IPS-15b (cell line): ENCODE measurements around the gene FHDC1.

Experiments
- H3K27me3 ChIP-seq: one replicate; pipeline ENCODE4 v1.6.1; 2013; ENCODE audit warnings: low read length; ENCODE audit not compliant: control insufficient read depth, insufficient read depth
- H3K36me3 ChIP-seq: one replicate; pipeline ENCODE4 v1.6.1; 2013; ENCODE audit warnings: low read length; ENCODE audit not compliant: control insufficient read depth, insufficient read depth
- H3K4me1 ChIP-seq: one replicate; pipeline ENCODE4 v1.6.1; 2013; ENCODE audit warnings: mild to moderate bottlenecking, low read length; ENCODE audit not compliant: control insufficient read depth, insufficient read depth
- H3K4me3 ChIP-seq: one replicate; pipeline ENCODE4 v1.5.1; 2013; ENCODE audit warnings: low read depth, low read length
- H3K9ac ChIP-seq: one replicate; pipeline ENCODE4 v1.6.1; 2013; ENCODE audit warnings: low read depth, mild to moderate bottlenecking, low read length
- H3K9me3 ChIP-seq: one replicate; pipeline ENCODE4 v1.6.1; 2013; ENCODE audit warnings: mild to moderate bottlenecking, low read length; ENCODE audit not compliant: control insufficient read depth, insufficient read depth

The FHDC1 gene

GRCh38 chr4:152961773-152962115, 25.6 kb downstream of the FHDC1 start:
- no peaks in the 10 kb centered on the region for H3K4me1 ChIP-seq

DNA sequence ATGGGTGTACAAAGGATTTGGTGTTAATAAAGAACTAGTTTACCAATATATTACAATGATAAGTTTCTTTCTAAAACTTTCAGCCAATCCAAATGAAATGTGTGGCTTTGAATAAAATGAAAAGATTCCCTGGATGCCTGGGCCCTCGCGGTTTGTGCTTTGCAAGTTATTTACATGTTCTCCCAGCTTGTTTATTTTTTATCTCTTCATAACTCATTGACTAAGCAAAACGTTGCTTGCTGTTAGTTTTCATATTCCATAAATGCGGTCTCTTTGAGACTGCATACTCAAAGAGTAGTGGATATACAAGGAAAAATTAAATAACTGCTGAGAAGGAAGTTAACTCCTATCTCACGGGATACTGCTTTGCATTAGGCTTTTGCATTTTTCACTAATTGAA, 26.0 kb downstream of the FHDC1 start:
- H3K36me3 ChIP-seq, result peaks cover 21% of the 10 kb centered on the region

More at GRCh38 chr4:152961773-152962115, 25.6 kb downstream of the FHDC1 start:
- H3K36me3 ChIP-seq, result peaks cover 21% of the 10 kb centered on the region
- H3K9me3 ChIP-seq, result no peaks in the 10 kb centered on the region
- H3K4me3 ChIP-seq, result no peak overlapping the region
- H3K27me3 ChIP-seq, result no peaks in the 10 kb centered on the region
- H3K9ac ChIP-seq, result no peak overlapping the region

DNA sequence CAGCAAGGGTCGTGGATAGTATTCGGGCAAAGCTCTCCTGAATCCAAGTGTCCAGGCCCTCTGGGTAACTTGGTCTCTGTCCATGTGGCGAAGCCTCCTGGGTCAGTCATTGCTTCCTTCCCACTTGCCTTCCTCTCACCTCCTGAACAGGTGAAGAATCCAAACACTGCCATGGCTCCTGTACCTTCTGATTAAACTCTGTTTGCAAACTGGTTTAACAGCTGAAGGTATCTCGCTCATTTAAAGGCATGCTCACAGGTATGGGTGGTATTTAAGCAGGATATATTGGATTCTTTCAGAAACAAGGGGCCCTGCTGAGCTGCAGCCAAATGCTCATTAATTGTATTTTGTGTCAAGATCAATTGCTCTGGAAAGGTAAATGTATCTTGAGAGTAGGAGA, 28.2 kb downstream of the FHDC1 start:
- Histone ChIP-seq H3K27me3 (no peaks in the 10 kb centered on the region), H3K36me3 (peaks cover 24% of the 10 kb centered on the region), H3K9ac (no peak overlapping the region), H3K9me3 (no peaks in the 10 kb centered on the region), H3K4me3 (no peak overlapping the region), H3K4me1 (no peaks in the 10 kb centered on the region)

More for the DNA sequence above, 26.0 kb downstream of the FHDC1 start:
- no peak overlapping the region for H3K4me3 ChIP-seq
- no peak overlapping the region for H3K9ac ChIP-seq
- no peaks in the 10 kb centered on the region for H3K9me3 ChIP-seq
- no peaks in the 10 kb centered on the region for H3K4me1 ChIP-seq
- no peaks in the 10 kb centered on the region for H3K27me3 ChIP-seq

DNA sequence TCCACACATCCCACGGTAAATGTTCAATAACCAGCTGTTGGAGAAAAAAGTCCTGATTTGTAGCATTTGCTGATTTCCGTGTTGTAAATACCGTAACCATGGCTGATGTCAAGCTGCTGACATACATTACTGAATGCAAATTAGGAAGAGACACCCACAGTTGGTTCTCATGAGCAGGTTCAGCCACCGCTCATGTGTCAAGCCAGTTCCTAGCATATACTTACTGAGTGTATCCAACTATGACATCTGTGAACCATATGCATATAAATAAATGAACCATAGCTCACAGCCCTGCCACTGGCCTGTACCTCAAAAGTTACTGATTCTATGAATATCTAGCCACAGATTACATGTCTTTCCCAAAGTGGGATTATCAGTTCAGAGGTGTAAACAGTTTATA, 29.5 kb downstream of the FHDC1 start:
- H3K36me3 ChIP-seq, result peaks cover 31% of the 10 kb centered on the region

GRCh38 chr4:152967907-152968306, 31.8 kb downstream of the FHDC1 start:
- Histone ChIP-seq H3K36me3 (peaks cover 45% of the 10 kb centered on the region), H3K4me1 (no peaks in the 10 kb centered on the region), H3K4me3 (no peak overlapping the region), H3K27me3 (no peaks in the 10 kb centered on the region), H3K9ac (no peak overlapping the region), H3K9me3 (no peaks in the 10 kb centered on the region)

More for the DNA sequence above, 29.5 kb downstream of the FHDC1 start:
- H3K4me3 ChIP-seq, result no peak overlapping the region
- H3K27me3 ChIP-seq, result no peaks in the 10 kb centered on the region
- no peaks in the 10 kb centered on the region for H3K9me3 ChIP-seq
- no peak overlapping the region for H3K9ac ChIP-seq
- H3K4me1 ChIP-seq, result no peaks in the 10 kb centered on the region

- Histone ChIP-seq H3K4me1 (no peaks in the 10 kb centered on the region), H3K4me3 (no peak overlapping the region), H3K27me3 (no peaks in the 10 kb centered on the region), H3K9ac (no peak overlapping the region), H3K36me3 (peaks cover 43% of the 10 kb centered on the region), H3K9me3 (no peaks in the 10 kb centered on the region)
Measured at GRCh38 chr4:152968806-152969394, 32.8 kb downstream of the FHDC1 start.

- H3K36me3 ChIP-seq, result peaks cover 48% of the 10 kb centered on the region
- H3K4me1 ChIP-seq, result no peaks in the 10 kb centered on the region
- H3K9me3 ChIP-seq, result no peaks in the 10 kb centered on the region
- H3K9ac ChIP-seq, result no peak overlapping the region
- H3K27me3 ChIP-seq, result no peaks in the 10 kb centered on the region
- H3K4me3 ChIP-seq, result no peak overlapping the region
Measured at GRCh38 chr4:152970102-152970820, 34.1 kb downstream of the FHDC1 start.

- Histone ChIP-seq H3K9me3 (no peaks in the 10 kb centered on the region), H3K9ac (no peak overlapping the region), H3K4me1 (no peaks in the 10 kb centered on the region), H3K27me3 (no peaks in the 10 kb centered on the region), H3K4me3 (no peak overlapping the region), H3K36me3 (peaks cover 43% of the 10 kb centered on the region)
Measured at GRCh38 chr4:152971053-152971452, 34.9 kb downstream of the FHDC1 start.

DNA sequence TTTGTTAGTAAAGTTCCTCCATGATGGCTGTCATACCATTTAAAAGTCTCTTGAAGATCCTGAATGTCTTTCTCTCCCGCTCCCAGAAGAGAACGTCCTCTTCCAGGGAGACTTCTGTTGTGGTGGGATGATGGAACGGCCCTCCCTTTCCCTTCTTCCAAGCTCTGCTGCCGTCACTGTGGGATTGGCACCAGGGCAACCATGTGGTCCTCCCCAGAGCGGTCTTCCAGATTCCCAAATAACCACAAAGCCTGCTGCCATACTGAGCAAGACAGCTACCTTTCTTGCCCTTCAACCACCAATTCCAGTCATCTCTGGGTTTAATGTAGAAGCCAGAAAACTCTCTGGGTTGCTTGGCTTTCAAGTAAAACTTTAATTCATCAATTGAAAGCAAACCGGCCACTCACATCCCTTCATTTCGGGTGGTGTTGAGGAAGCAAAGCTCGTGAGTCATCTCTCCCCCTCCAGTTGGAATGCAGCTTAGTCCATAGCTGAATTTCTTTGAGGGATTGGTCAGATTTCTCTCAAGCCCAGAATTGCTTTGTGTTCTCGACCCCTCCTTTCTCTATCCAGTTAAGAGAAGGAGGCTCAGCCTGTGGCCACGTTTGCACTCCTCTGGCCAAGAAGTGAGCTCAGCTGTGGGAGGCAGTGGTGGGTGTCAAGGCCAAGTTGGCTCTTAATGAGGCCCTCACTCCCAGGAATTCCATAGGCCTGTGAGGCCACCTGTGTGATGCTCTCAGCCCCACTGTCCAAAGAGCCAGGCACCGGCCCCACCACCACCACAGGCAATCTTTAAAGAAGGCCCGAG, 36.9 kb downstream of the FHDC1 start:
- Histone ChIP-seq H3K36me3 (peaks cover 51% of the 10 kb centered on the region), H3K4me3 (no peak overlapping the region), H3K27me3 (no peaks in the 10 kb centered on the region), H3K4me1 (no peaks in the 10 kb centered on the region), H3K9me3 (no peaks in the 10 kb centered on the region), H3K9ac (no peak overlapping the region)

DNA sequence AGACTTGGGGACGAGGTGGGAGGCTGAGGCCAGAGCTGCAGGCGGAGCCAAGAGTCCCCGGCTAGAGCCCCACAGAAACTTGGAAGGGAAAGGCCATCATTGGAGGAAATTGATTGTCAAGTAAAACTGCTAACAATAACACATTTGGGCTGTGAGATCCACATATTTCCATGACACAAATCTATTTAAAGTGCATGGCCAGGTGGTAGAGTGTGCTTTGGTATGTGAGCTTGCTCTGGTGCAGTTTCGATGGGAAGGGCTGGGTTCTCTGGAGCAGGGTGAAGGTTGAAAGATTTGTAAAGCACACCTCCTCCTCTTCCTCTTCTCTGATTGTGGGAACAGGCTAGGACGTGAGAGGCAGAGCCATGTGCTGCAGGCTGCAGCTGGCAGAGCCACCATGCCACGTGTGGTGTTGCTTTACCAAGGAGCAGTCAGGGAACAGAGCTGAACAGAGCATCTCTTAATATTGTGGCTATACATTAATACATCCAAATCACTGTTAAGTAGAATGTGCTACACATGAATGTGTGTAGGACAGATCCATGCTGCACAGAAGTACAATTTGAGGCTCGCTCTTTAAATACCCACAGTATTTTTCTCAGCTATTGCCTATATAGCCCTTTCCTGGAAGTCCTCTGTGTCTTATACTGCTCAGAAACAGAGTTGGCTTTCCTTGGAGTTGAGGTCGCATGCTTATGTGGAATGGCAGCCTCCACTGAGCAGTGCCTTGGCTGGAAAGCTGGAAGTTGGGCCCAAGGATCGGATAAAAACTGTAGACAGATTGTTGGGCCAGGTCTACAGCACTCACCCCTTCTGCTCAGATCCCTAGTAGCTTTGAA, 37.7 kb downstream of the FHDC1 start:
- no peak overlapping the region for H3K9ac ChIP-seq
- no peaks in the 10 kb centered on the region for H3K9me3 ChIP-seq
- no peaks in the 10 kb centered on the region for H3K27me3 ChIP-seq
- peaks cover 48% of the 10 kb centered on the region for H3K36me3 ChIP-seq
- no peak overlapping the region for H3K4me3 ChIP-seq
- no peaks in the 10 kb centered on the region for H3K4me1 ChIP-seq
